ENCODE results near the gene FAR2.

GRCh38 chr12:29148911-29149690 lies at the start of gene FAR2:
- TF ChIP-seq CTCF (optimal IDR thresholded peaks at IDR 0.05 in 1 of 3, IDR thresholded peaks at IDR 0.05 in 1 of 3, conservative IDR thresholded peaks at IDR 0.05 in 1 of 3; ENCODE audit: extremely low read depth in 1 of 3, insufficient read depth in 2 of 3, low read length in 3 of 3): no peak
- no peak for TF ChIP-seq EZH2 (IDR thresholded peaks at IDR 0.05; ENCODE audit: low read length)

Data from keratinocyte (primary cell).